Loucy (cell line): ENCODE results near the gene ETFB.

Source experiments
- H2AFZ ChIP-seq: fragments of 200-600 bp; sonication (generic); 2 replicates; pipeline ENCODE4 v1.6.0; 2016; ENCODE audit warnings: antibody characterized with exemption, mild to moderate bottlenecking, low read length, moderate library complexity
- H3F3A ChIP-seq: fragments of 200-600 bp; 2 replicates; pipeline ENCODE4 v1.6.0; 2016; ENCODE audit warnings: antibody characterized with exemption, low read depth, mild to moderate bottlenecking
- H3K27me3 ChIP-seq: fragments of 200-600 bp; sonication (generic); 2 replicates; pipeline ENCODE4 v1.6.1; 2014; ENCODE audit warnings: low read length, mild to moderate bottlenecking; ENCODE audit not compliant: insufficient read depth, poor library complexity, severe bottlenecking
- H3K36me3 ChIP-seq: fragments of 200-600 bp; sonication (generic); 2 replicates; pipeline ENCODE4 v1.6.1; 2016; ENCODE audit warnings: low read length; ENCODE audit not compliant: insufficient read depth
- H3K4me1 ChIP-seq: fragments of 200-600 bp; sonication (generic); 2 replicates; pipeline ENCODE4 v1.5.1; 2014; ENCODE audit warnings: low read length, mild to moderate bottlenecking; ENCODE audit not compliant: insufficient read depth, poor library complexity, severe bottlenecking
- H3K4me2 ChIP-seq: fragments of 200-600 bp; sonication (generic); 2 replicates; pipeline ENCODE4 v1.6.0; 2014; ENCODE audit warnings: antibody characterized with exemption, low read length, low read depth, mild to moderate bottlenecking; ENCODE audit not compliant: poor library complexity, severe bottlenecking
- H3K4me3 ChIP-seq: fragments of 200-600 bp; sonication (generic); 2 replicates; pipeline ENCODE4 v1.5.1; 2014; ENCODE audit warnings: low read length, mild to moderate bottlenecking, mixed read lengths; ENCODE audit not compliant: poor library complexity, severe bottlenecking
- H3K79me2 ChIP-seq: fragments of 200-600 bp; sonication (generic); 2 replicates; pipeline ENCODE4 v1.6.1; 2014; ENCODE audit warnings: low read length; ENCODE audit not compliant: insufficient read depth
- H3K9ac ChIP-seq: fragments of 200-600 bp; sonication (generic); 2 replicates; pipeline ENCODE4 v1.6.0; 2014; ENCODE audit warnings: mild to moderate bottlenecking, low read depth, low read length, moderate library complexity; ENCODE audit not compliant: poor library complexity, severe bottlenecking
- H3K9me2 ChIP-seq: fragments of 200-600 bp; sonication (generic); replicated peaks from 2 replicates; pipeline ENCODE4 v1.6.1; 2016; ENCODE audit warnings: low read depth, low read length, mixed read lengths
- H3K9me3 ChIP-seq: fragments of 200-600 bp; sonication (generic); 2 replicates; pipeline ENCODE4 v1.6.1; 2014; ENCODE audit warnings: mild to moderate bottlenecking, antibody characterized with exemption, low read length, low read depth; ENCODE audit not compliant: insufficient read depth
- H4K20me1 ChIP-seq: fragments of 200-600 bp; sonication (generic); 2 replicates; pipeline ENCODE4 v1.6.0; 2014; ENCODE audit warnings: antibody characterized with exemption, low read length, mild to moderate bottlenecking; ENCODE audit not compliant: insufficient read depth, poor library complexity, severe bottlenecking
- EZH2phosphoT487 ChIP-seq: fragments of 200-600 bp; IDR thresholded peaks from 2 replicates; pipeline ENCODE4 v1.6.1; 2018; ENCODE audit warnings: antibody characterized with exemption, mild to moderate bottlenecking, moderate library complexity, borderline replicate concordance
- TF ChIP-seq, protein P1 (sequence below): fragments of 200-600 bp; sonication (generic); conservative IDR thresholded peaks from 2 replicates; pipeline ENCODE4 v1.5.1; 2014; ENCODE audit warnings: mild to moderate bottlenecking, antibody characterized with exemption, low read length

Gene ETFB

DNA sequence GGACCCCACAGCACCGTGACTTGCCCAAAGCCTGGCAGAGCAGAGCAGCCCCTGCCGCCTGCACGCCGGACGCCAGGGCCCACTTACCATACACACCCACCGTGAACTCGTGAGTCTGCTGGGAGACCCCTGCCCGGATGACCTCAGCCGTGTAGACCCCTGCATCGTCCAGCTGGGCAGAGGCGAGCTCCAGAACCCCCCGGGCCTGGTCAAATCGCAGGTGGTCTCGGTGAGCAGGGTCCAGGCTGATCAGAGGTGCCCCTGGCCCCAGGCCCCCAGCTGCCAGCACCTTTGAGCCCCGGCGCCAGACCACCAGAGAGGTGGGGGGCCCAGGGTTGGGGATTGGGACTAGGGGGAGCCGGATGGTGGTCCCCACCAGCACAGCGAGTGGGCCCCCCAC, 25.1 kb downstream of the ETFB start:
- H3K4me1 ChIP-seq = peaks cover 8% of the 10 kb centered on the region
- no peaks in the 10 kb centered on the region for H3K79me2 ChIP-seq
- no peaks in the 10 kb centered on the region for H3K36me3 ChIP-seq
- H3K9me3 ChIP-seq = no peaks in the 10 kb centered on the region
- H3K27me3 ChIP-seq = no peaks in the 10 kb centered on the region
- no peak overlapping the region for H3K4me3 ChIP-seq
- TF ChIP-seq, protein P1, sequence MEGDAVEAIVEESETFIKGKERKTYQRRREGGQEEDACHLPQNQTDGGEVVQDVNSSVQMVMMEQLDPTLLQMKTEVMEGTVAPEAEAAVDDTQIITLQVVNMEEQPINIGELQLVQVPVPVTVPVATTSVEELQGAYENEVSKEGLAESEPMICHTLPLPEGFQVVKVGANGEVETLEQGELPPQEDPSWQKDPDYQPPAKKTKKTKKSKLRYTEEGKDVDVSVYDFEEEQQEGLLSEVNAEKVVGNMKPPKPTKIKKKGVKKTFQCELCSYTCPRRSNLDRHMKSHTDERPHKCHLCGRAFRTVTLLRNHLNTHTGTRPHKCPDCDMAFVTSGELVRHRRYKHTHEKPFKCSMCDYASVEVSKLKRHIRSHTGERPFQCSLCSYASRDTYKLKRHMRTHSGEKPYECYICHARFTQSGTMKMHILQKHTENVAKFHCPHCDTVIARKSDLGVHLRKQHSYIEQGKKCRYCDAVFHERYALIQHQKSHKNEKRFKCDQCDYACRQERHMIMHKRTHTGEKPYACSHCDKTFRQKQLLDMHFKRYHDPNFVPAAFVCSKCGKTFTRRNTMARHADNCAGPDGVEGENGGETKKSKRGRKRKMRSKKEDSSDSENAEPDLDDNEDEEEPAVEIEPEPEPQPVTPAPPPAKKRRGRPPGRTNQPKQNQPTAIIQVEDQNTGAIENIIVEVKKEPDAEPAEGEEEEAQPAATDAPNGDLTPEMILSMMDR = no peak
- no peak for TF ChIP-seq EZH2phosphoT487
- H3F3A ChIP-seq = no peaks in the 10 kb centered on the region
- no peak overlapping the region for H3K4me2 ChIP-seq
- no peaks in the 10 kb centered on the region for H4K20me1 ChIP-seq
- H3K9me2 ChIP-seq = no peaks in the 10 kb centered on the region
- no peak overlapping the region for H2AFZ ChIP-seq
- H3K9ac ChIP-seq = no peak overlapping the region

DNA sequence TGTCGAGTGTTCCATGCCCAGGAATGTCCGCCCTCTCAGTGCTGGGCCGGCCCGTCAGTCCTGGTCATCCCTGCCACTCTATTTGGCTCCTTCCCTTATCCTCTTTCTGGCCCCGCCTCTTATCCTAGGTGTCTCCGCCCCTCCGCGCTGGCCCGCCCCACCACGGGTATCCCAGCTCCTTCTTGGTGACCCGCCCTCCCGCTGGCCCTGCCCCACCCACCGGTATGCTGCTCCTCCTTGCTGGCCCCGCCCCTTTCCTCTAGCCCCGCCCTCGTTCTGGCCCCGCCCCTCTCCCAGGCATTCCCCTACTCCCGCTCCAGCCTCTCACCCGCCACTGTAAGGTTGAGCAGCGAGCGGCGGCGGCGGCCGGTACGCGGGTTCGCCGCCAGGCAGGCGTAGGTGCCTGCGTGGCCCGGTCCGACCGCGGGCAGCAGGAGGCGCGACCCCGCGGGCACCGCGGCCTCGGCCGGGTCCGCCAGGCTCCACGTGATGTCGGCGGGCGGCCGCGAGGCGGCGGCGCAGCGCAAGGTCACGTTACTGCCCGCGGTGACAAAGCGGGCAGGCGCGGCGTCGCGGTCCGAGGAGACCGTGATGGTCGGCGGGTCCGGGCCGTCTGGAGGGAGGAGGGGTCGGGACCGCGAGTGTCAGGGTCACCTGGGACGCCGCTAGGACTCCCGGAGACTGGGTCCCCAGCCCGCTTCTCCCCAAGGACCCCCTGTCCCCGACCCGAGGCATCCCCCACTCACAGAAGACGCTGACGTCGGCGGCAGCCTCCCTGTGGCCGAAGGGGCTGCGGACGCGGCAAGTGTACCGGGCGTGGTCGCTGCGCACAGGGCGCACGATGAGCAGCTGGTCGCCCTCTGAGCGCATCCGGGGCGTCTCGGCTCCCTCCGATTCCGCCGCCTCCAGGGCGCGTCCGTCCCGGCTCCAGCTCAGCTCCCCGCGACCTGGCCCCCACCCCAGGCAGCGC, 26.2 kb downstream of the ETFB start:
- Histone ChIP-seq H3F3A (no peaks in the 10 kb centered on the region), H3K4me2 (peak overlapping the region; percentile 86), H3K9me3 (no peaks in the 10 kb centered on the region), H3K4me1 (peaks cover 8% of the 10 kb centered on the region), H3K9me2 (no peaks in the 10 kb centered on the region), H3K79me2 (no peaks in the 10 kb centered on the region), H4K20me1 (no peaks in the 10 kb centered on the region), H2AFZ (peak overlapping the region; percentile 93), H3K4me3 (peak overlapping the region; percentile 76), H3K36me3 (no peaks in the 10 kb centered on the region), H3K9ac (peak overlapping the region; percentile 71), H3K27me3 (no peaks in the 10 kb centered on the region)
- no peak for TF ChIP-seq EZH2phosphoT487
- TF ChIP-seq, protein P1 = no peak; the same call in 1 of the 2 replicates

DNA sequence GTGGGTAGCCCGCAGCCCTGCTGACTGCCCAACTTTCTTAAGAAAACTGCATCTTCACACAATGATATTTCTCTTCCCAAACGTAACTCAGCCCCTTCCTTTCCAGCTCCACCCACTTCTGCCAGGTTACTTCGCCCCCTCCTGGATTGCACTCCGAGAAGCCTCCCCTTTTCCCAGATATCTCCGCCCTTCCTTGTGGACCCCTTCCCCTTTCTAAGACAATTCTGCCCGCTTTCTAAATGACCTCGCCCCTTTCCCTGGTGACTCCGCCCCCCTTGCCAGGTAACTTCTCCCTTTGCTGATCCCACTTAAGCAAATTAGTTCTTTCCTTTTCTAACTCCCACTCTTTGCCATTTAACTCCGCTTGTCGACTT, 26.9 kb downstream of the ETFB start:
- no peaks in the 10 kb centered on the region for H3K36me3 ChIP-seq
- no peak for TF ChIP-seq EZH2phosphoT487
- TF ChIP-seq, protein P1 = no peak
- H3K4me2 ChIP-seq = peak overlapping the region; percentile 86
- no peaks in the 10 kb centered on the region for H3F3A ChIP-seq
- no peaks in the 10 kb centered on the region for H3K27me3 ChIP-seq
- H4K20me1 ChIP-seq = no peaks in the 10 kb centered on the region
- no peaks in the 10 kb centered on the region for H3K79me2 ChIP-seq
- H2AFZ ChIP-seq = peak overlapping the region; percentile 93
- peaks cover 8% of the 10 kb centered on the region for H3K4me1 ChIP-seq
- H3K9me2 ChIP-seq = no peaks in the 10 kb centered on the region
- peak overlapping the region; percentile 76 for H3K4me3 ChIP-seq
- no peaks in the 10 kb centered on the region for H3K9me3 ChIP-seq
- peak overlapping the region; percentile 71 for H3K9ac ChIP-seq
